Left kidney (tissue), 8 donors: ENCODE data around the gene GMCL1. TPM values are rescaled to one million over a fixed set of nuclear protein-coding genes. Genes with fewer than 3 reads are reported as not detected.
"Not testable (repeated sequence)": the region's sequence is repeated elsewhere in the genome, so short reads cannot be mapped to it uniquely, and the experiment has no call there.

ENCODE experiments used
- DNase-seq: peaks from one replicate; pipeline ENCODE4 v3.0.0-alpha.2; 2013
- long read RNA-seq, 8 donors: transcript quantifications; one replicate each; lab custom pipeline, GENCODE V29; 2026
- polyA plus RNA-seq: library from polyadenylated mRNA; unstranded; fragments of 120-200 nt; gene quantifications from one replicate; pipeline ENCODE4 v1.2.1, GENCODE V29; 2013; ENCODE audit not compliant: insufficient read length

GMCL1 gene, protein sequence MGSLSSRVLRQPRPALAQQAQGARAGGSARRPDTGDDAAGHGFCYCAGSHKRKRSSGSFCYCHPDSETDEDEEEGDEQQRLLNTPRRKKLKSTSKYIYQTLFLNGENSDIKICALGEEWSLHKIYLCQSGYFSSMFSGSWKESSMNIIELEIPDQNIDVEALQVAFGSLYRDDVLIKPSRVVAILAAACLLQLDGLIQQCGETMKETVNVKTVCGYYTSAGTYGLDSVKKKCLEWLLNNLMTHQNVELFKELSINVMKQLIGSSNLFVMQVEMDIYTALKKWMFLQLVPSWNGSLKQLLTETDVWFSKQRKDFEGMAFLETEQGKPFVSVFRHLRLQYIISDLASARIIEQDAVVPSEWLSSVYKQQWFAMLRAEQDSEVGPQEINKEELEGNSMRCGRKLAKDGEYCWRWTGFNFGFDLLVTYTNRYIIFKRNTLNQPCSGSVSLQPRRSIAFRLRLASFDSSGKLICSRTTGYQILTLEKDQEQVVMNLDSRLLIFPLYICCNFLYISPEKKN
- 41.3 TPM for polyA plus RNA-seq
- long read RNA-seq, donor 1, full-length matches to known transcripts = 13 of 13 reads
- long read RNA-seq, donor 1, partial matches to known transcripts = 0 of 13 reads
- long read RNA-seq, donor 1, other reads (novel, unspliced or antisense) = 0 of 13 reads
- long read RNA-seq, donor 2, full-length matches to known transcripts = 9 of 9 reads
- long read RNA-seq, donor 2, partial matches to known transcripts = 0 of 9 reads
- long read RNA-seq, donor 2, other reads (novel, unspliced or antisense) = 0 of 9 reads
- long read RNA-seq, donor 3, full-length matches to known transcripts = 6 of 6 reads
- long read RNA-seq, donor 3, partial matches to known transcripts = 0 of 6 reads
- long read RNA-seq, donor 3, other reads (novel, unspliced or antisense) = 0 of 6 reads
- long read RNA-seq, donor 4 = 0 reads
- long read RNA-seq, donor 5, full-length matches to known transcripts = 16 of 39 reads
- long read RNA-seq, donor 5, partial matches to known transcripts = 23 of 39 reads
- long read RNA-seq, donor 5, other reads (novel, unspliced or antisense) = 0 of 39 reads
- long read RNA-seq, donor 6, full-length matches to known transcripts = 11 of 19 reads
- long read RNA-seq, donor 6, partial matches to known transcripts = 8 of 19 reads
- long read RNA-seq, donor 6, other reads (novel, unspliced or antisense) = 0 of 19 reads
- long read RNA-seq, donor 7, full-length matches to known transcripts = 18 of 31 reads
- long read RNA-seq, donor 7, partial matches to known transcripts = 13 of 31 reads
- long read RNA-seq, donor 7, other reads (novel, unspliced or antisense) = 0 of 31 reads
- long read RNA-seq, donor 8, full-length matches to known transcripts = 5 of 5 reads
- long read RNA-seq, donor 8, partial matches to known transcripts = 0 of 5 reads
- long read RNA-seq, donor 8, other reads (novel, unspliced or antisense) = 0 of 5 reads

- DNase-seq = peak; percentile 96
Measured at GRCh38 chr2:69829256-69830044, at the start of gene GMCL1. TSS of gene GMCL1 (plus strand) at chr2:69829660. CDS start at chr2:69829893, 233 bp downstream.

- no peak for DNase-seq
Measured at GRCh38 chr2:69780921-69781320, 48.5 kb upstream of the GMCL1 start.

DNA sequence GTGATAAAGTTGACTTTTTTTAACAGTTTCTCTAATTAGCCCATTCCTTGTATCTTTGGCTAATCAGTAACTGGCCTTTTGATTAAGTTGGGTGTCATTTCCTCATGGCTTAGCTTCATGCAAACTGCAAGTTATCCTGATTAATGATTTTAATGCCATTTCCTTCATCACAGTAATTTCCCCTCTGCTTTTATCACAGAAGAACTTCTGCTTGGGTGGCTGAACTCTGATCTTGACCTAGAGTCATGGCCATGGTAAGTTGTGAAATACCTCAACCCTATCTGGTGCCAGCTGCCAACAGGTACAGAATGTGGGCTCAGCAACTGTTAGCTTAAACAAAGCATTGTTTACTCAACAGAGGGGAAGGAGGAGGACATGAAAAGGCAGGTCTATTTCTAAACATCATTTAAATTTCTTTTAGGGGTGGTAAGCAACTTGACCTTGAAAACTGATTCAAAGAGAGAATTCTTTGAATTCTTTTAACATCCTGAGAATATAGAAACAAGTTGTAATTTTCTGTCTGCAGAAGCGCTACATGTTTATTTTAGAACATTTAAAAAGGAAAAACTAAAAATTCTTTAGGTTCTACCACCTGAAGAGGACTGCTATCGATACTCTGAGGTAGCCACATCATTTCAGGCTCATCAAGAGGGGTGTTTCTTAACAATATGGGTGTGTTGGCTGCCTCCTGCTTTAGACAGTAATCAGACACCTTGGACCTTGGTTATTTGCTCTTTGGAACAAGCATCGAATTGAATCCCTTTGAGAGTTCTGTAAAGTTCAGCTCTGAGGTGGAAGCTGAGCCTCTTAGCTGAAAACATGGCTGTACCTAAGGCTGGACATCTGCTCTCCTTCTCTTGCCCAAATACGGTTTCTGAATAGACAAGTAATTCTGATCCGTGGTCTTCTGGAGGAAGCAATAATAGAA, 47.9 kb upstream of the GMCL1 start:
- no peak for DNase-seq

DNA sequence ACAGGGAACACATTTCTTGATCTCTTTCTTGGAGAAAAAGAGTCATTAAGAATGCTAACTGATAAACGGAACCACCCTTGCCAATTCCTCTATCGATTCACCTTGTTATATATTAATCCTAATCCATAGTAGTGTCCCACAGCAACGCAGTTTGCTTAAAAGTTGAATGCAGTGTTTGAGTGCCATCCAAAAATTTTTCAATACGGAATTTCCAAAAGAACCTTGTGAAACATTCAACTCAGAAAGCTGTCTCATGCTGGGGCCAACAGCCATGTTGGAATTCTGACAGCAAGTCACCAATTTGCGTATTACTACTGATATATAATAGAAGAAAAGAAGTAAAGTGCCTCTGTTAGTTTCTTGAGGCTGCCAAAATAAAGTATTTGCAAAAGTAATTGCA, 45.2 kb upstream of the GMCL1 start:
- no peak for DNase-seq

GRCh38 chr2:69785358-69785757, 44.1 kb upstream of the GMCL1 start:
- no peak for DNase-seq

DNA sequence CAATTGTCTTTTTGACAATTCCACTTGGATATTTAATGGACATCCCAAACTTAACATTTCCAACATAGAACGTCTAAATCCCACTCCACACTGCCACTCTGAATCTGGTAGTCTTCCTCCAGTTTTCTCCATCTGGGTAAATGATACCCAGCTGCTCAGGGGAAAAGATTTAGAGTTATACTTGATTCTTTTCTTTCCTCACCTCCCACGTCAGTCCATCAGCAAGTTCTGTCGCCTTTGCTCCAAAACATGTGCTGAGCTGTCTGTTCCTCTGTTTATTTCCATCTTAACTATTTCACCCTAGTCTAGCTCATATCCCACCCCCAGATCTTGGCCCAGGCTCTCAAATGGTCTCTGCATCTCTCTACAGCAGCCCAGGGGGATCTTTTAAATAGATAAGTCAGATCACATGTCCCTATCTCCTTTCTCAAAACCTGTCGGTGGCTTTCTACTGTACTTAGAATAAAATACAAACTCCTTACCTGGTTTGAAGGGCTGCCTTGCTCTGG, 43.4 kb upstream of the GMCL1 start:
- no peak for DNase-seq

GRCh38 chr2:69789175-69789721, 40.2 kb upstream of the GMCL1 start:
- DNase-seq = peak; percentile 83

GRCh38 chr2:69789772-69790600, 39.5 kb upstream of the GMCL1 start:
- no peak for DNase-seq

DNA sequence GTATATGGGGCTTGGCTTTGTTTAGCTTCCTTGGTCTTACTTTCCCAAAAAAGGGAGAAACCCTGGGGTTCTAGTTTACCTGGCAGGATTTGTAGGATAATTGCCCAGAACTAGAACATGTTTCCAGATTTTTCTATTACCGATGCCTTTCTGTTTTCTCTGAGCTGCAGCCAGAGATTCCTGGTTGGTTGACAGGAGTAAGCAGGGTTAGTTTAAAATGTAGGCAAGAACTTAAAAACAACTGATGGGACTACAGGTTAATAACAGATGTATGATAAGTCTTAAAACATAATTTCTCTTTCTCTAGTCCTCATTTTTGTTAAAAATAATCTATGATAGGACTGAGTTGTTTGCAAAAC, 38.9 kb upstream of the GMCL1 start:
- DNase-seq = no peak

DNA sequence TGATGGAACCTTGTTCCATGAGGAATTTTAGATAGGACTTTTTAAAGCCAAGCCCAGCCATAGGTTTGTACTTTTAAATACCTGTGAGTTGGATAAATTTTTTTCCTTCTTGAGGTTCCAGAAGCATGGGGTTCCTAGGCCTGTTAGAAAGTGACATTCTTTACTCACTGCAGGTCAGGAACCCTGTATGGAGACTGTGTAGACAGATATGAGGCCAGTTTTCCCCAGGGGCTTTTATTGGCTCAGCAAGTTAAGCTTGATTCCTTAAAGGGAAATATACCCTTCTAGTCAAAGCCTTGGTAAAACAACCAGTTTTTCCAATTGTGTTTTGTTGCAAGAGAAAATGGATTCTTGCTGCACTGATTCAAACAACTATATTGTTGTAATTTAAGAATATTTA, 38.4 kb upstream of the GMCL1 start:
- DNase-seq = no peak

- no peak for DNase-seq
Measured at GRCh38 chr2:69796174-69796573, 33.3 kb upstream of the GMCL1 start.

DNA sequence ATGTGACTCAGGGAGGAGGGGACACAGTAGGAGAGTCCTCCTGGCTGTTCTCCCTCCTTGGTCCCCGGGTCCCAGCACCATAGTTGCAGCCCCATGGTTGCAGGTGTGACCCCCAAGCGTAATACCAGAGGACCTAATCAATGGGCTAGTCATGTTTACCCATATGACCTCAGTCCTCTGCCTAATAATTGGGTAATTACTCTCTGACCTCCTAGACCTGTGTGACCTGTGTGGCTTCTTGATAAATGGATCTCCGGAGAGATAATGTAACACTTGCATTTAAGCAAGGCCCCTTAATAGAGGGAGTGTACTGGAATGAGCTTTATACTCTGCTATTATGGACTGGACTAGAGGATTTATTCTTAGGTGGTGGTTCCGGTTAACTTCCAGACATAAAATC, 32.2 kb upstream of the GMCL1 start:
- no peak for DNase-seq

DNA sequence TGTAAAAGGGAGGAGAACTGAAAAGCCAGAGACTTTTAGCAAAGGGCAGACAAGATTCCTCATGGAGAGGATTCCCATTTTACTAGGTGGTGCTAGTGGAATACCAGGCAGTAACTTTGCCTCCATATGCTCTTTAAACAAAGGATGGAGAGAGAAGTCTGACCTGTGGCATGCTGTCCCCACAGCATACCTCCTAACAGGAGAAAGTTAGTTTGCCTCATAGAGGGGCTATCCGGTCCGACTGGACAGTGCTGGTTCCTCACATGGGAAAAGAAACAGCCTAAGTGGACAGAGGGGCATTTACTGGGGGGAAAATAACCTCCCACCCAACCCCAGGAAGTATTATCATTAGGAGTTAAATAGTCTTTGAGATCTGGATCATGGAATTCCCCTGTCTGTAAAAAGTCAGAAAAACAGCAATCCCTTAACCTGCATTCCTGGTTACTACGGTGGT, 31.6 kb upstream of the GMCL1 start:
- no peak for DNase-seq

DNA sequence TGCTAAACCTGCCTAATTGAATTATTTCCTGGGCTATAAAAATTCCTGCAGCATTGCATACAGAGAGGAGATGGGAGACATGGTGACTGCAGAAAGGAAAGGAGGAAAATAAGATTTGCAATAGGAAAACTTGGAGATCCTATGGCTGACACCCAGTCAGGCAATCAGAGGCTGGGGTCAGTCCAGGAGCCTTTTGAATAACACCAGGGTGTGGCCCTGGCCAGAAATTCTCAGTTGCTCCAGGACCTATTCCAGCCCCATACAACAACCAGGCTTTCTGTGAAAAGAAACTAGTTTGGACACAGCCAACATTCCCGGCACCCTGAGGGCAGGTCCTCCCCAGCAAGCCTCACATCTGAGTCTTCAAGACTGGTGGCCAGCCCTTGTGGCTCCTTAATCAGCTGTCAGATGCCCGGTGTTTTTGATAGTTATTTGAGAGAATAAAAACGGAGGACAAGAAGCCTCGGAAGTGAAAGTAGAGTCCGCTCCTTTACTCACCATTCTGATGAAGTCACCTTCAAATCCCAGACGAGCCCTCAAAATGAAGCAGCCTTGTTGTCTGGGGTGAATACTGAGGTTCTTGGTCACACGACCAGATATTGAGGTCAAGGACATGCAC, 31.1 kb upstream of the GMCL1 start:
- no peak for DNase-seq

DNA sequence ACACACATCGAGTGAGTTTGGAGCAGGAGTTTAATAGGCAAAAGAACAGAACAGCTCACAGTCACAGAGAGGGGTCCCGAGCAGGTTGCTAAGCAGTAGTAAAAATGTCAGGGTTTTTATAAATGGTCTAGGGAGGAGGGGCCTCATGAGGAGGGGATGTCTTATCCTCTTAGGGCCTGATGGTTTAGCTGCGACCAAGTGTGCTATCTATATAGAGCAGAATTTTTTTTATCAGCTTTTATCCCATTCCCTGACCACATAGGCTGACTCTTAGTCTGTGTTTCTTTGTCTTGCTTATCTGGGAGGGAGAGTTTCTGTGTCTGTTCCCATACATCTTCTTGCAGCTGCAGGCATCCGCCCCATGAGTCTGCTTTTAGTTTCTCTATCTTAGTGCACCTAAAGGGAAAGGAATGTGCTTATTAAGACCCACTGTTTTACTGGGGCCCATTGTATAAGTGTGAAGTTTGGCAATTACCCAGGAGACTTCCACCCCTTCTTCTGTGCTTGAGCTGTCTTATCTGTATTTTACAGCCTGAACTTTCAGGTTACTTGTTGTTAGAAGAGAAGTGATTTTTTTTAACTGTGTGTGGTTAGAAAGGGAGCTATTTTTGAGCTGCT, 30.4 kb upstream of the GMCL1 start:
- peak; percentile 84 for DNase-seq

- no peak for DNase-seq
Measured at GRCh38 chr2:69801745-69802290, 27.6 kb upstream of the GMCL1 start.

- not testable (repeated sequence) for DNase-seq
Measured at GRCh38 chr2:69802781-69803367, 26.6 kb upstream of the GMCL1 start.
